Thoracic aorta (tissue), 2 donors: ENCODE results near the gene SERPINB6. TPM values are rescaled to one million over a fixed set of nuclear protein-coding genes. Genes with fewer than 3 reads are reported as not detected.
"Not testable (repeated sequence)": the region's sequence is repeated elsewhere in the genome, so short reads cannot be mapped to it uniquely, and the experiment has no call there.

ENCODE experiments used
- ATAC-seq: fragments of 150-250 bp; one replicate; pipeline ENCODE4 v1.8.0; 2017; ENCODE audit warnings: low read depth; ENCODE audit not compliant: insufficient number of reproducible peaks, low FRiP score
- DNase-seq: peaks from one replicate; pipeline ENCODE4 v3.0.0-alpha.2; 2020; ENCODE audit warnings: low spot score
- H3K27ac ChIP-seq, 2 donors: fragments of 200-600 bp; sonication (generic); 1 replicate in 1 of 2; 2 replicates in 1 of 2; pipeline ENCODE4 v1.5.1; 2016; ENCODE audit warnings: mild to moderate bottlenecking in 2 of 2, moderate library complexity in 2 of 2
- H3K27me3 ChIP-seq: fragments of 200-600 bp; sonication (generic); replicated peaks from 2 replicates; pipeline ENCODE4 v1.6.0; 2016; ENCODE audit warnings: mild to moderate bottlenecking; ENCODE audit not compliant: insufficient read depth
- H3K36me3 ChIP-seq: fragments of 200-600 bp; sonication (generic); one replicate; pipeline ENCODE4 v1.5.1; 2016
- H3K4me1 ChIP-seq, 2 donors: fragments of 200-600 bp; sonication (generic); 1 replicate in 1 of 2; 2 replicates in 1 of 2; pipeline versions ENCODE4 v1.5.1 to v1.6.0; 2016; ENCODE audit warnings: low read depth in 2 of 2, mild to moderate bottlenecking in 1 of 2; ENCODE audit not compliant: control insufficient read depth in 1 of 2
- H3K4me3 ChIP-seq: fragments of 200-600 bp; sonication (generic); 2 replicates; pipeline ENCODE4 v1.5.1; 2016; ENCODE audit warnings: mild to moderate bottlenecking
- H3K9me3 ChIP-seq: fragments of 200-600 bp; sonication (generic); 2 replicates; pipeline ENCODE4 v1.5.1; 2016
- CTCF ChIP-seq: fragments of 200-600 bp; sonication (generic); IDR thresholded peaks from one replicate; pipeline ENCODE4 v1.5.1; 2019; ENCODE audit warnings: antibody characterized with exemption
- total RNA-seq, 2 donors: library from RNA; depleted of rRNA; stranded (reverse); fragments of >200 nt; gene quantifications; one replicate each; pipeline versions ENCODE4 v1.1.0 to v1.2.3, GENCODE V29; 2016

Gene SERPINB6
- total RNA-seq, 2 donors from 2014 or later: 161 to 180 TPM

DNA sequence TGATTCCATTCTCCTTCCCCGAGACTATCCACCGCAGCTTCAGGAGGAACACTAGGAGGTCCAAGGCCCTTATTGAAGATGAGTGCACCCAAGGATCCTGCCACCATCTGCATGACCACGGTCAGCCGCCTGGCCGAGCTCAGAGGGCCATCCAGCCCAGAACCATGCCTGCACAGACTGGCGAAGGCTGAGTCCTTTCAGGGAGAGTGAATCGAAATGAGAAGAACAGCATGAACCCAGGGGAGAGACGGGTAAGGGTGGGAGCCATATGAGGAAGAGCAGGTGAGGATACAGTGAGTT is 26.3 kb downstream of the SERPINB6 start:
- DNase-seq: no peak
- no peak for ATAC-seq
- no peak overlapping the region for H3K4me3 ChIP-seq
- no peaks in the 10 kb centered on the region for H3K4me1 ChIP-seq
- TF ChIP-seq CTCF: no peak
- no peaks in the 10 kb centered on the region for H3K9me3 ChIP-seq
- H3K27ac ChIP-seq: no peak overlapping the region
- H3K27me3 ChIP-seq: no peaks in the 10 kb centered on the region
- peaks cover 22% of the 10 kb centered on the region for H3K36me3 ChIP-seq

DNA sequence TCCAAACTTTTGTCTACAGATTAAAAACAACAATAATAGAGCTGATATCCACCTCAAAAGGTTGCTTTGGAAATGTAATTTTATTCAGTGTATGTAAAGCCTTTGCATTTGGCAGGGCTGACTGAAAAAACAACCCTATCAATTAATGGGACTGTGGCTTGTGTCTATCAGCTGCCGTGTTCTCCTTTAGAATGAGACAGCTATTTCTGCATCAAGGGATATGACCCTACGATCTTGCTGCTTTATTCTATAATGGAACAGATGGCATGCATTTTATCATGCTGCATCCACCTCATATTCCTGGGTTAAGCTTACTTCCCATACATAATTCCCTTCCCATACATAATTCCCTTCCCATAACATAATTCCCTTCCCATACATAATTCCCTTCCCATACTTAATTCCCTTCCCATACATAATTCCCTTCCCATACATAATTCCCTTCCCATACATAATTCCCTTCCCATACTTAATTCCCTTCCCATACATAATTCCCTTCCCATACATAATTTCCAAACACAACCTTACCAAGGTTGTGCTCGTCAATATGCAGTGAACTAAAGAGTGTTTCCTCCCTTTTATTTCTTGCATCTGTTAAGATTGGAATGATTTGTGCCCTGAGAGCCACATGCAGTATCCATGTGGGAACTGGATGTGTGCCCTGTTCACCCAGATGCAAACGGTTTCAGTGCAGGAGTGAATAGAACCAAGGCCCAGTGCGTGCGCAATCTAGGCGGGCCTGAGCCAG is 26.8 kb downstream of the SERPINB6 start:
- H3K27me3 ChIP-seq: no peaks in the 10 kb centered on the region
- peaks cover 22% of the 10 kb centered on the region for H3K36me3 ChIP-seq
- no peak for TF ChIP-seq CTCF
- no peak for ATAC-seq
- no peaks in the 10 kb centered on the region for H3K4me1 ChIP-seq
- no peak overlapping the region for H3K27ac ChIP-seq
- H3K9me3 ChIP-seq: no peaks in the 10 kb centered on the region
- H3K4me3 ChIP-seq: no peak overlapping the region
- DNase-seq: no peak

DNA sequence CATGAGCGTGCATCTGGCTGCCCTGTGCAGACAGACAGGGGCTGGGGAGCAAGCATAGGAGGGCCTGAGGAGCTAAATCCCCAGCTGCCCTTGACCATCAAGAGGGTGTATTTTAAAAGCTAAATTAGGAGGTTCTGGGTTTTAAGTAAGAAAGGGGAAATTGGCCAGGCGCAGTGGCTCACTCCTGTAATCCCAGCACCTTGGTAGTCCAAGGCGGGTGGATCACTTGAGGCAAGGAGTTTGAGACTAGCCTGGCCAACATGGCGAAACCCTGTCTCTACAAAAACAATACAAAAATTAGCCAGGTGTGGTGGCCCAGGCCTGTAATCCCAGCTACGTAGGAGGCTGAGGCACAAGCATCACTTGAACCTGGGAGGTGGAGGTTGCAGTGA is 27.8 kb downstream of the SERPINB6 start:
- no peaks in the 10 kb centered on the region for H3K27me3 ChIP-seq
- H3K9me3 ChIP-seq: no peaks in the 10 kb centered on the region
- no peaks in the 10 kb centered on the region for H3K4me1 ChIP-seq
- H3K4me3 ChIP-seq: no peak overlapping the region
- TF ChIP-seq CTCF: no peak
- no peak overlapping the region for H3K27ac ChIP-seq
- ATAC-seq (no peak), DNase-seq (no peak)
- peaks cover 16% of the 10 kb centered on the region for H3K36me3 ChIP-seq

GRCh38 chr6:2942914-2943563 is 28.3 kb downstream of the SERPINB6 start:
- no peak for ATAC-seq
- no peak for DNase-seq
- Histone ChIP-seq H3K36me3 (peaks cover 11% of the 10 kb centered on the region), H3K27me3 (no peaks in the 10 kb centered on the region), H3K4me1 (no peaks in the 10 kb centered on the region), H3K4me3 (no peak overlapping the region), H3K9me3 (no peaks in the 10 kb centered on the region), H3K27ac (no peak overlapping the region)
- TF ChIP-seq CTCF: no peak

DNA sequence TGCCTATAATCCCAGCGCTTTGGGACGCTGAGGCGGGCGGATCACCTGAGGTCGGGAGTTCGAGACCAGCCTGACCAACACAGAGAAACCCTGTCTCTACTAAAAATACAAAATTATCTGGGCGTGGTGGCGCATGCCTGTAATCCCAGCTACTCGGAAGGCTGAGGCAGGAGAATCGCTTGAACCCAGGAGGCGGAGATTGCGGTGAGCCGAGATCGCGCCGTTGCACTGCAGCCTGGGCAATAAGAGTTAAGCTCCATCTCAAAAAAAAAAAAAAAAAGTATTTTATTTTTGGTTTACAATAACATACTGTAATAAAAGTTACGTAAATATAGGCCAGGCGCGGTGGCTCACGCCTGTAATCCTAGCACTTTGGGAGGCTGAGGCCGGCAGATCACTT is 29.3 kb downstream of the SERPINB6 start:
- H3K27ac ChIP-seq, DNase-seq, ATAC-seq, H3K4me1 ChIP-seq, H3K27me3 ChIP-seq, H3K4me3 ChIP-seq, H3K9me3 ChIP-seq, H3K36me3 ChIP-seq: not testable (repeated sequence)

- no peak for DNase-seq
Measured at GRCh38 chr6:2940851-2941250, 30.5 kb downstream of the SERPINB6 start.

More at GRCh38 chr6:2940851-2941250, 30.5 kb downstream of the SERPINB6 start:
- Histone ChIP-seq H3K4me1 (no peaks in the 10 kb centered on the region), H3K27ac (no peak overlapping the region), H3K27me3 (no peaks in the 10 kb centered on the region), H3K36me3 (no peaks in the 10 kb centered on the region), H3K9me3 (no peaks in the 10 kb centered on the region), H3K4me3 (no peak overlapping the region)
- TF ChIP-seq CTCF: no peak
- no peak for ATAC-seq
